NOMO-1 treated with DMSO at 0.1 percent for 48 hours (cell line): Measurements from ENCODE around the gene ZNF460.
A peak's percentile ranks its signal among the peaks of the same experiment; 100 is the strongest.
"Not testable (repeated sequence)": the region's sequence is repeated elsewhere in the genome, so short reads cannot be mapped to it uniquely, and the experiment has no call there.

Experiments
- DNase-seq: peaks from one replicate; lab custom pipeline; 2025; ENCODE audit not compliant: unreplicated experiment; lab: John Stamatoyannopoulos, UW

Gene ZNF460

GRCh38 chr19:57280165-57280961 lies at the start of gene ZNF460:
Gene ZNF460 (plus strand): TSS chr19:57280485. CDS start chr19:57280807, 322 bp downstream.
- DNase-seq: peak; percentile 94

DNA sequence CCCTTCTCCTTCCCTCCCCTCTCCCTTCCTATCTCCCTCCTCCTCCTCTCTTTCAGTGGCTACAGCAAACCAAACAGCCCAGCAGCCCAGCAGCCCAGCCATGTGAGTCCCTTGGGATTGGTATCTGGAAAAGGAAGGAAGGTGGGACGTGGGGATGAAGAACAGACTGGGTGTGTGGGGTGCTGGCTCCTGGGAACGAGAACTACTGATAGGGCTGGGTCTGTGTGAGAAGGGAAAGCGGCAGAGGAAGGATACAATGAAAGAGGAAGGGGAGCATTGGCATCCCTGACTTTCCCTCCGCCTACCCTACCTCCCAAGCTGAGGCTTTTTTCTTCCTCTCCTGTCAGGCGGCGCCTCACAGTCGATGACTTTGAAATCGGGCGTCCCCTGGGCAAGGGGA lies 48.6 kb upstream of the ZNF460 start:
- no peak for DNase-seq

- no peak for DNase-seq
These were observed 47.1 kb upstream of the ZNF460 start for GRCh38 chr19:57233207-57233606.

GRCh38 chr19:57239982-57240310 lies 40.3 kb upstream of the ZNF460 start:
- DNase-seq: no peak

- peak; percentile 83 for DNase-seq
These were observed 39.8 kb upstream of the ZNF460 start, which contains the start of gene ZNF805 for GRCh38 chr19:57240311-57241090. Gene ZNF805 (plus strand): TSS chr19:57240632. CDS start chr19:57240892, 260 bp downstream.

- peak; percentile 3 for DNase-seq
These were observed 39.1 kb upstream of the ZNF460 start for GRCh38 chr19:57241176-57241575.

DNA sequence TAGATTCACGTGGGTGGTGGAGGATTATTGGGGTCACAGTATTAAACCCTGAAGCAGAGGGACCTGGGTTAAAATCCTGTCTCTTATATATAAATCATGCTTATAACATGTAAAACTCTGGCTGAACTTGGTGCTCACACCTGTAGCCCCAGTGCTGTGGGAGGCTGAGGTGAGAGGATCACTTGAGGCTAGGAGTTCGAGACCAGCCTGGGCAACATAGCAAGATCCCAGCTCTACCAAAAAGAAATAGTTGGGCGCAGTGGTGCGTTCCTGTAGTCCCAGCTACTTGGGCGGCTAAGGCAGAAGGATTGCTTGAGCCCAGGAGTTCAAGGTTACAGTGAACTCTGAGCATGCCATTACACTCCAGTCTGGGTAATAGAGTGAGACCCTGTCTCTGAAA lies 37.5 kb upstream of the ZNF460 start:
- no peak for DNase-seq

- DNase-seq: no peak
These were observed 35.8 kb upstream of the ZNF460 start for GRCh38 chr19:57244513-57244912.

DNA sequence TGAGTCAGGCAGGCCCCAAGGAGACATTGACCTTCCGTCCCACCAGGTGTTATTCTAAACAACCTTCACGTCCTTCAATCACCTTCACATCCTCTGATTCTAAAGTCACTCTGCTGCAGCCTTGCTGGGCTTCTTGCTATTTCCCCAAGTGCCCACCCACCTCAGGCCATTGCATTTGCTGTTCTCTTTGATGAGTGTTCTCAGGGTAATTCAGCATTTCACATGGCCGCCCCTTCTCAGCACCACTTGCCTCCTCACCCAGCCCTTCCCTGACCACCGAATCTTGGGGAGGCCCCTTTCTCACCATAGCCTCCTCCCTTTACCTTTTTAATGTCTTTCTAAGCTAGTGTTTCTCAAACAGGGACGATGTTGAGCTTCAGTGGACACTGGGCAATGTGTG lies 35.2 kb upstream of the ZNF460 start:
- no peak for DNase-seq

GRCh38 chr19:57245959-57246358 lies 34.3 kb upstream of the ZNF460 start:
- no peak for DNase-seq

- no peak for DNase-seq
These were observed 31.6 kb upstream of the ZNF460 start for GRCh38 chr19:57248646-57249045.

DNA sequence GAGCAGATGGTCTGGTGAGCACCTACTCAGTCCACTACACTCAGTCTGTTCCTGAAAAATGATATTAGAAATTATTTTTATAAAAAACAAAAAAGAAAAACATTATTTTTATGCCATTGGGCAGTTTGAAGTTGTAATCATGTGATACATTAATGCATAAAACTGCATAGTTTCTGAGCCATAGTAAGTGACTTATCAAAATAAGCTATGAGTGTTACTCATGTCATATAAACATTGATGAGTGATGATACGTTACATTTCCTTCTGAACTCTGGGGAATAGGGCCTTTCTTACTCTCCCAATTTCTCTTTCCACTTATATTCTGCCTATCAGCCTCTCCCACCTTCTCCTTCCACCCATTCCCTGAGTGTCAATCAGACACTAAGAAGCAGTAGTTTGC lies 31.0 kb upstream of the ZNF460 start:
- no peak for DNase-seq

DNA sequence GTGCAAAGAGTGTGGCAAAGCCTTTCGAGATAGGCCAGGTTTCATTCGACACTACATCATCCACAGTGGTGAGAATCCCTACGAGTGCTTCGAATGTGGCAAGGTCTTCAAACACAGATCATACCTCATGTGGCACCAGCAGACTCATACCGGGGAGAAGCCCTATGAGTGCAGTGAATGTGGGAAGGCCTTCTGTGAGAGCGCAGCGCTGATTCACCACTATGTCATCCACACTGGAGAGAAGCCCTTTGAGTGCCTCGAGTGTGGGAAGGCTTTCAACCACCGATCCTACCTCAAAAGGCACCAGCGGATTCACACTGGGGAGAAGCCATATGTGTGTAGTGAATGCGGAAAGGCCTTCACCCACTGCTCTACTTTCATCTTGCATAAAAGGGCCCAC lies 26.5 kb upstream of the ZNF460 start:
- DNase-seq: not testable (repeated sequence)

- DNase-seq: no peak
These were observed 18.2 kb upstream of the ZNF460 start for GRCh38 chr19:57262044-57262443.

DNA sequence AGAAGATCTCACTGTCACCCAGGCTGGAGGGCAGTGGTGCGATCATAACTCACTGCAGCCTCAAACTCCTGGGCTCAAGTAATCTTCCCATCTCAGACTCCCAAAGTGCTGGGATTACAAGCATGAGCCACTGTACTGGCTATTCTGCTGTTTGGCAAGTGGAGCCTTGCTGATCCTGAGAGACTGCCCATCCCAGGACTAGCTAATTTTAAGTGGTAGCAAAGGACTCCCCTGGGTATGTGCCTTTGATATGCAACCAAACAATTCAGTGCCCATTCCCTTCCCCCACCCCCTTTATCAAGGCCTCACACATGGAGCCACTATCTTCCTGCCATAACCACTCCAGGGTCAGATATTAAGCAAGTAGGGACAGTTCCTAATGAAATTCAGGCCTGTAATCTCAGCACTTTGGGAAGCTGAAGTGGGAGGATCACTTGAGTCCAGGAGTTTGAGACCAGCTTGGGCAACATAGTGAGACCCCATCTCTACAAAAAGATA lies 17.0 kb upstream of the ZNF460 start:
- no peak for DNase-seq

- DNase-seq: no peak
These were observed 13.0 kb upstream of the ZNF460 start for GRCh38 chr19:57267291-57267690.

DNA sequence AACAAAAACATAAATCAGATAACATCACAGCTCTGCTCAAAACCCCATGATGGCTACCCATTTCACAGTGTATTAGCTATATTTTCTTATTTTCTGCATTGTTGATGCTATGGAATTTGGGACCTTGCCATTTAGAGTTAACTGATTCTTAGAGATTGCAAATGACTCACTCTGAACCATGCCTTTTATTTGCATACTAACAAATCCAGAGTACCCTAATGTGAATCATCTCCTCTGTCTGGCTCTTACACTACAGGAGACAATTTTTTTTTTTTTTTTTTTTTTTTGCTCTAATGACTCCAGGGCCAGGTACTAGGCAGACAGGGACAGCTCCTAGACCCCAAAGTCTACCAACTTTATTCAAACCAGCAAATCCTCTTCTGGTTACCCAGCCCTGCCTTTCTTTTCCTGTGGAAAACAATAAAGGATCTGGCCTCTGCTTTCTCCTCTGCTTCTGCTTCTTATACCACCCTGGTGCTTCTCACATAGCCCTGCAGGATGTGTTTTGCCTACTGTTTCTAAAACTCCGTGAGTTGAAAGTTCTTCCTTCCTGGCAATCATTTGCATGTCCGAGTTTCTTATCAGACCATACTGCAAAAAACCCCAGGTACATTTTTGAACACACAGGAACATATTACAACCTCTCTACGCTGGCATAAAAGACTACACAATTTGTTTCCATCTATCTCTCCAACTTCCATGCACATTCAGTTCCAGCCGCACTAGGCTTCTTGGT lies 10.6 kb upstream of the ZNF460 start:
- DNase-seq: no peak

DNA sequence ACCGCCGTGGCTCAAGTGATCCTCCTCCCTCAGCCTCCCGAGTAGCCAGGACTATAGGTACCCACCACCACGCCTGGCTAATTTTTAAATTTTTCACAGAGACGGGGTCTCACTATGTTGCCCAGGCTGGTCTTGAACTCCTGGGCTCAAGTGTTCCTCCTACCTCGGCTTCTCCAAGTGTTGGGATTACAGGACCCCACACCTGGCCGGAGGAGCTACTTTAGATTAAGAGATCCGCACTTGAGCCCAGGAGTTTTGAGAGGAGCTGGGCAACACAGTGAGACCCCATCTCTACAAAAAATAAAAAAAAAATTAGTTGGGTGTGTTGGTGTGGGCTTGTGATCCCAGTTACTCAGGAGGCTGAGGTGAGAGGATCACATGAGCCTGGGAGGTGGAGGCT lies 9.0 kb upstream of the ZNF460 start:
- DNase-seq: no peak

- no peak for DNase-seq
These were observed 7.3 kb upstream of the ZNF460 start for GRCh38 chr19:57273014-57273413.

- no peak for DNase-seq
These were observed 3.9 kb upstream of the ZNF460 start for GRCh38 chr19:57276430-57276829.

DNA sequence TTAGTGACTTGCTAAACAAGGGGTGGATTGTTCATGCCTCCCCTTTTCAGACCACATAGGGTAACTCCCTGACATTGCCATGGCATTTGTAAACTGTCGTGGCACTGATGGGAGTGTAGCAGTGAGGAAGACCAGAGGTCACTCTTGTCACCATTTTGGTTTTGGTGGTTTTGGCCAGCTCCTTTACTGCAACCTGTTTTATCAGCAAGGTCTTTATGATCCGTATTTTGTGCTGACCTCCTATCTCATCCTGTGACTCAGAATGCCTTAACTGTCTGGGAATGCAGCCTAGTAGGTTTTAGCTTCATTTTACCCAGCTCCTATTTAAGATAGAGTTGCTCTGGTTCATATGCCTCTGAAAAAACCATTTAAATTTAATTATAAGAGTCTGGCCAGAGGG lies 1.8 kb upstream of the ZNF460 start:
- not testable (repeated sequence) for DNase-seq
